KMS-11 (cell line): ENCODE measurements around the gene JAML.

Experiments
- H2AFZ ChIP-seq: fragments of 200-600 bp; sonication (generic); 2 replicates; pipeline ENCODE4 v1.6.1; 2016; ENCODE audit warnings: antibody characterized with exemption, mixed run types, low read depth
- H3K27ac ChIP-seq: fragments of 200-600 bp; sonication (generic); 2 replicates; pipeline ENCODE4 v1.6.1; 2016; ENCODE audit warnings: mild to moderate bottlenecking, mixed run types
- H3K27me3 ChIP-seq: fragments of 200-600 bp; sonication (generic); 2 replicates; pipeline ENCODE4 v1.6.1; 2017; ENCODE audit warnings: mild to moderate bottlenecking, low read depth, mixed run types, moderate library complexity; ENCODE audit not compliant: insufficient read depth
- H3K36me3 ChIP-seq: fragments of 200-600 bp; sonication (generic); 2 replicates; pipeline ENCODE4 v1.6.1; 2017; ENCODE audit warnings: mild to moderate bottlenecking, mixed run types; ENCODE audit not compliant: insufficient read depth
- H3K4me1 ChIP-seq: fragments of 200-600 bp; sonication (generic); 2 replicates; pipeline ENCODE4 v1.6.1; 2016; ENCODE audit warnings: mild to moderate bottlenecking, low read depth, mixed run types; ENCODE audit not compliant: poor library complexity, severe bottlenecking
- H3K4me2 ChIP-seq: fragments of 200-600 bp; sonication (generic); 2 replicates; pipeline ENCODE4 v1.7.0; 2016; ENCODE audit warnings: mild to moderate bottlenecking, mixed run types
- H3K4me3 ChIP-seq: fragments of 200-600 bp; sonication (generic); IDR thresholded peaks from 2 replicates; pipeline ENCODE4 v1.6.1; 2017; ENCODE audit warnings: low read depth, low read length, mixed read lengths; ENCODE audit not compliant: insufficient read depth
- H3K79me2 ChIP-seq: fragments of 200-600 bp; sonication (generic); 2 replicates; pipeline ENCODE4 v1.6.1; 2016; ENCODE audit warnings: low read depth, mixed run types; ENCODE audit not compliant: insufficient read depth
- H3K9ac ChIP-seq: fragments of 200-600 bp; sonication (generic); 2 replicates; pipeline ENCODE4 v1.6.1; 2016; ENCODE audit warnings: mild to moderate bottlenecking, mixed run types
- H4K20me1 ChIP-seq: fragments of 200-600 bp; sonication (generic); 2 replicates; pipeline ENCODE4 v1.6.1; 2016; ENCODE audit warnings: mild to moderate bottlenecking, mixed run types; ENCODE audit not compliant: insufficient read depth
- CTCF ChIP-seq: fragments of 200-600 bp; sonication (generic); conservative IDR thresholded peaks from 2 replicates; pipeline ENCODE4 v1.6.1; 2017; ENCODE audit warnings: low read depth, mild to moderate bottlenecking, antibody characterized with exemption, low read length, moderate library complexity, mixed read lengths

JAML gene

DNA sequence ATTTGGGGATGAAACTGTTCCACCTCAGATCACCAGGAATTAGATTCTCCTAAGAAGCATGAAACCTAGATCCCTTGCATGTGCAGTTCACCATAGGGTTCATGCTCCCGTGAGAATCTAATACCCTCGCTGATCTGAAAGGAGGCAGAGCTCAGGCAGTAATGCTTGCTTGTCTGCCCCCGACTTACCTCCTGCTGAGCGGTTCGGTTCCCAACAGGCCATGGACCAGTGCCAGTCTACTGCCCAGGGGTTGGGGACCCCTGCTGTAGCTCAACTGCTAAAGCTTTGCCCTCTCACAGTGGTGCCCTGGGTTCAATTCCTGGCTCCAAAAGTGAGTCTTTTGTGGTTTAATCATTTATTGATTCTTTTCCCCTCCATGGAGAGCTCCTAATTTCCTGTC, 3.4 kb downstream of the JAML start:
- no peak for TF ChIP-seq CTCF
- H3K79me2 ChIP-seq = no peaks in the 10 kb centered on the region

GRCh38 chr11:118219732-118220131, 5.1 kb downstream of the JAML start:
- Histone ChIP-seq H3K27me3 (no peaks in the 10 kb centered on the region; the same call in 1 of the 2 replicates), H3K4me3 (no peak overlapping the region)

More for the DNA sequence above, 3.4 kb downstream of the JAML start:
- Histone ChIP-seq H3K36me3 (no peaks in the 10 kb centered on the region), H3K27ac (no peak overlapping the region), H3K4me2 (no peak overlapping the region), H2AFZ (no peak overlapping the region), H3K9ac (no peak overlapping the region), H3K4me1 (no peaks in the 10 kb centered on the region), H4K20me1 (no peaks in the 10 kb centered on the region), H3K27me3 (no peaks in the 10 kb centered on the region; the same call in 1 of the 2 replicates), H3K4me3 (no peak overlapping the region)

GRCh38 chr11:118219244-118219643, 5.6 kb downstream of the JAML start:
- Histone ChIP-seq H4K20me1 (no peaks in the 10 kb centered on the region), H2AFZ (no peak overlapping the region), H3K27me3 (no peaks in the 10 kb centered on the region; the same call in 1 of the 2 replicates), H3K27ac (no peak overlapping the region), H3K9ac (no peak overlapping the region), H3K79me2 (no peaks in the 10 kb centered on the region), H3K4me1 (peaks cover 6% of the 10 kb centered on the region), H3K4me2 (no peak overlapping the region), H3K36me3 (no peaks in the 10 kb centered on the region), H3K4me3 (no peak overlapping the region)
- no peak for TF ChIP-seq CTCF

More at GRCh38 chr11:118219732-118220131, 5.1 kb downstream of the JAML start:
- Histone ChIP-seq H3K27ac (no peak overlapping the region), H4K20me1 (no peaks in the 10 kb centered on the region), H3K4me2 (no peak overlapping the region), H3K9ac (no peak overlapping the region), H3K4me1 (peaks cover 2% of the 10 kb centered on the region), H3K36me3 (no peaks in the 10 kb centered on the region), H2AFZ (no peak overlapping the region), H3K79me2 (no peaks in the 10 kb centered on the region)
- TF ChIP-seq CTCF = no peak

DNA sequence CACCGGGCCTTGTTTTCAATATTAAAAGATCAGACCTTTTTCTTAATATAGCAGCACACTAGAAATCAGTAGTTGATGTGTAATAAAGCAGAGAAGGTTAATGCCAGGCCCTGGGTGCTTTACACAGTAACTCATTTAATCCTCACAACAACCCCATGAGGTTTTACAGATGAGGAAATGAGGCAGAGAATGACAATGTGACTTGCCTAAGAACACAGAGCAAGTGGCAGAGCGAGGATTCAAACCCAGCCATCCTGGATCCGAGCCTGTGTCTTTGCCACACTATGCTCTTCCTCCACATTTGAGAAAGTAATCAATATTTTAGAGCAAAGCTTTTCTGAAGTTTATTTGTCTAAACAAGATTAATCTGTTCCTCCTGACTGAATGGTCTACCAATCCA, 7.2 kb downstream of the JAML start:
- no peaks in the 10 kb centered on the region; the same call in 1 of the 2 replicates for H3K27me3 ChIP-seq
- no peak overlapping the region for H3K4me2 ChIP-seq
- no peak overlapping the region for H2AFZ ChIP-seq
- no peaks in the 10 kb centered on the region for H3K79me2 ChIP-seq
- no peak for TF ChIP-seq CTCF
- H3K4me3 ChIP-seq = no peak overlapping the region
- no peak overlapping the region for H3K27ac ChIP-seq
- no peaks in the 10 kb centered on the region for H4K20me1 ChIP-seq
- no peaks in the 10 kb centered on the region for H3K36me3 ChIP-seq
- H3K9ac ChIP-seq = no peak overlapping the region
- peaks cover 12% of the 10 kb centered on the region for H3K4me1 ChIP-seq
